Fibroblast of lung (primary cell): Measurements from ENCODE around the gene TANGO6. TPM values are rescaled to one million over a fixed set of nuclear protein-coding genes. Genes with fewer than 3 reads are reported as not detected.
A peak's percentile ranks its signal among the peaks of the same experiment; 100 is the strongest.

Experiments
- DNase-seq, 2 donors: peaks; one replicate each; pipeline versions ENCODE4 v3.0.0 to v3.0.0-alpha.2; 2010; ENCODE audit warnings: low read depth in 2 of 2
- H2AFZ ChIP-seq: 2 replicates; pipeline ENCODE4 v1.5.1; 2012; ENCODE audit warnings: low read length, control low read depth, inconsistent platforms
- H3K27ac ChIP-seq: 2 replicates; pipeline ENCODE4 v1.5.1; 2011; ENCODE audit warnings: low read length, control low read depth; ENCODE audit not compliant: insufficient read depth
- H3K27me3 ChIP-seq: 2 replicates; pipeline ENCODE4 v1.5.1; 2011; ENCODE audit warnings: mild to moderate bottlenecking, low read length; ENCODE audit not compliant: control insufficient read depth, insufficient read depth
- H3K36me3 ChIP-seq: 2 replicates; pipeline ENCODE4 v1.5.1; 2011; ENCODE audit warnings: low read length; ENCODE audit not compliant: control insufficient read depth, insufficient read depth
- H3K4me1 ChIP-seq: 2 replicates; pipeline ENCODE4 v1.5.1; 2011; ENCODE audit warnings: low read length; ENCODE audit not compliant: control insufficient read depth, insufficient read depth; ENCODE audit errors: extremely low read depth
- H3K4me2 ChIP-seq: 2 replicates; pipeline ENCODE4 v1.5.1; 2011; ENCODE audit warnings: low read length, control low read depth; ENCODE audit not compliant: insufficient read depth; ENCODE audit errors: extremely low read depth
- H3K4me3 ChIP-seq, 4 experiments: fragments of 200-600 bp in 1 of 4; sonication (generic) in 1 of 4; replicated peaks in 1 of 4; 2 replicates each; pipeline ENCODE4 v1.5.1; 2011 to 2016; ENCODE audit warnings: low read length in 4 of 4, low read depth in 3 of 4, mild to moderate bottlenecking in 3 of 4, control low read depth in 2 of 4, inconsistent platforms in 1 of 4, mixed read lengths in 1 of 4; ENCODE audit not compliant: insufficient read depth in 1 of 4; ENCODE audit errors: control extremely low read depth in 1 of 4
- H3K79me2 ChIP-seq: 2 replicates; pipeline ENCODE4 v1.5.1; 2012; ENCODE audit warnings: mild to moderate bottlenecking, low read length, inconsistent platforms; ENCODE audit not compliant: control insufficient read depth, insufficient read depth
- H3K9ac ChIP-seq: 2 replicates; pipeline ENCODE4 v1.5.1; 2011; ENCODE audit warnings: mild to moderate bottlenecking, low read length, control low read depth; ENCODE audit not compliant: insufficient read depth
- H3K9me3 ChIP-seq: 2 replicates; pipeline ENCODE4 v1.5.1; 2012; ENCODE audit warnings: low read depth, low read length; ENCODE audit not compliant: control insufficient read depth, insufficient read depth
- H4K20me1 ChIP-seq: 2 replicates; pipeline ENCODE4 v1.5.1; 2011; ENCODE audit warnings: low read length; ENCODE audit not compliant: control insufficient read depth, insufficient read depth; ENCODE audit errors: extremely low read depth
- EZH2 ChIP-seq: IDR thresholded peaks from 2 replicates; pipeline ENCODE4 v1.5.1; 2012; ENCODE audit warnings: low read length, control low read depth, mild to moderate bottlenecking; ENCODE audit errors: missing control alignments
- polyA plus RNA-seq, 2 donors: library from polyadenylated mRNA; depleted of rRNA in 1 of 2; stranded (reverse) in 1 of 2; unstranded in 1 of 2; fragments of >200 nt; gene quantifications; 2 replicates each; pipeline ENCODE4 v1.2.1, GENCODE V29; 2011 to 2012; ENCODE audit warnings: missing spikeins in 1 of 2
- total RNA-seq: library from RNA; depleted of rRNA; stranded (reverse); fragments of >200 nt; gene quantifications from 2 replicates; pipeline ENCODE4 v1.2.1, GENCODE V29; 2014
- TF ChIP-seq, protein P1 (sequence below), 2 donors: IDR thresholded peaks in 1 of 2; conservative IDR thresholded peaks in 1 of 2; 1 replicate in 1 of 2; 2 replicates in 1 of 2; pipeline ENCODE4 v1.5.1; 2011 to 2012; ENCODE audit warnings: low read length in 2 of 2, control low read depth in 1 of 2, inconsistent platforms in 1 of 2, low read depth in 1 of 2, mild to moderate bottlenecking in 1 of 2

TANGO6 gene
- total and polyA plus RNA-seq, 2 donors (not counting 1 experiment from before 2014, with no cell fraction given): 6.5 to 29.9 TPM

DNA sequence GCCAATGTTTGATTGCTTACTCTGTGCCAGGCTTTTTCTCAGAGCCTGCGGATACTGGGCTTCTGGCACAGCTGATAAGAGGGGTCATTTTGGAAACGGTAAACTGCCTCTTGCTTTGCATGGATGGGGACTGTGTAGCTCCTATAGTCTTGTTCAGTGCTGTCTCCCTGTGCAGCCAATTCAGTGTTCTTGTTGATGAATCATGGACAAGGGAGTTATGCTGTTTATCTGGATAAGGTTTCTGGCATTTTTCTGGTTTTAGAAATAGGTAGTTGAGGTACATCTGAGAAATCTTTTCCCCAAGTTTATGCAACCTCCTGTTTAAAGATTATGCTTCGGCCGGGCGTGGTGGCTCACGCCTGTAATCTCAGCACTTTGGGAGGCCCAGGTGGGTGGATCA is 16.7 kb upstream of the TANGO6 start:
- Histone ChIP-seq H3K4me2 (no peak overlapping the region), H3K36me3 (no peaks in the 10 kb centered on the region), H4K20me1 (no peaks in the 10 kb centered on the region), H3K4me1 (peaks cover 6% of the 10 kb centered on the region), H3K27ac (no peak overlapping the region), H3K79me2 (no peaks in the 10 kb centered on the region), H2AFZ (no peak overlapping the region), H3K4me3 (no peak overlapping the region), H3K9me3 (no peaks in the 10 kb centered on the region), H3K9ac (no peak overlapping the region), H3K27me3 (no peaks in the 10 kb centered on the region)
- no peak for TF ChIP-seq EZH2
- DNase-seq: peak in 1 of 2 donors; percentile 32

DNA sequence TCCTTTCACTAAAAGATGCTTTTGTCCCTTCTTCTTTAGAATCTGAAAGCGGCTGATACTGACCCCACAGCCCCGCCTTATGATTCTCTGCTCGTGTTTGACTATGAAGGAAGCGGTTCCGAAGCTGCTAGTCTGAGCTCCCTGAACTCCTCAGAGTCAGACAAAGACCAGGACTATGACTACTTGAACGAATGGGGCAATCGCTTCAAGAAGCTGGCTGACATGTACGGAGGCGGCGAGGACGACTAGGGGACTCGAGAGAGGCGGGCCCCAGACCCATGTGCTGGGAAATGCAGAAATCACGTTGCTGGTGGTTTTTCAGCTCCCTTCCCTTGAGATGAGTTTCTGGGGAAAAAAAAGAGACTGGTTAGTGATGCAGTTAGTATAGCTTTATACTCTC is 10.1 kb upstream of the TANGO6 start:
- no peaks in the 10 kb centered on the region for H4K20me1 ChIP-seq
- no peak overlapping the region for H2AFZ ChIP-seq
- H3K9ac ChIP-seq: no peak overlapping the region
- H3K4me1 ChIP-seq: no peaks in the 10 kb centered on the region
- no peaks in the 10 kb centered on the region for H3K36me3 ChIP-seq
- no peak for TF ChIP-seq EZH2
- TF ChIP-seq, protein P1, sequence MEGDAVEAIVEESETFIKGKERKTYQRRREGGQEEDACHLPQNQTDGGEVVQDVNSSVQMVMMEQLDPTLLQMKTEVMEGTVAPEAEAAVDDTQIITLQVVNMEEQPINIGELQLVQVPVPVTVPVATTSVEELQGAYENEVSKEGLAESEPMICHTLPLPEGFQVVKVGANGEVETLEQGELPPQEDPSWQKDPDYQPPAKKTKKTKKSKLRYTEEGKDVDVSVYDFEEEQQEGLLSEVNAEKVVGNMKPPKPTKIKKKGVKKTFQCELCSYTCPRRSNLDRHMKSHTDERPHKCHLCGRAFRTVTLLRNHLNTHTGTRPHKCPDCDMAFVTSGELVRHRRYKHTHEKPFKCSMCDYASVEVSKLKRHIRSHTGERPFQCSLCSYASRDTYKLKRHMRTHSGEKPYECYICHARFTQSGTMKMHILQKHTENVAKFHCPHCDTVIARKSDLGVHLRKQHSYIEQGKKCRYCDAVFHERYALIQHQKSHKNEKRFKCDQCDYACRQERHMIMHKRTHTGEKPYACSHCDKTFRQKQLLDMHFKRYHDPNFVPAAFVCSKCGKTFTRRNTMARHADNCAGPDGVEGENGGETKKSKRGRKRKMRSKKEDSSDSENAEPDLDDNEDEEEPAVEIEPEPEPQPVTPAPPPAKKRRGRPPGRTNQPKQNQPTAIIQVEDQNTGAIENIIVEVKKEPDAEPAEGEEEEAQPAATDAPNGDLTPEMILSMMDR (conservative IDR thresholded peaks at IDR 0.05 in 1 of 2, IDR thresholded peaks at IDR 0.05 in 1 of 2; ENCODE audit: low read depth in 1 of 2, low read length in 2 of 2): no peak
- H3K79me2 ChIP-seq: no peaks in the 10 kb centered on the region
- no peak overlapping the region for H3K27ac ChIP-seq
- H3K27me3 ChIP-seq: no peaks in the 10 kb centered on the region
- H3K9me3 ChIP-seq: no peaks in the 10 kb centered on the region
- no peak for DNase-seq
- no peak overlapping the region for H3K4me2 ChIP-seq
- H3K4me3 ChIP-seq: no peak overlapping the region

DNA sequence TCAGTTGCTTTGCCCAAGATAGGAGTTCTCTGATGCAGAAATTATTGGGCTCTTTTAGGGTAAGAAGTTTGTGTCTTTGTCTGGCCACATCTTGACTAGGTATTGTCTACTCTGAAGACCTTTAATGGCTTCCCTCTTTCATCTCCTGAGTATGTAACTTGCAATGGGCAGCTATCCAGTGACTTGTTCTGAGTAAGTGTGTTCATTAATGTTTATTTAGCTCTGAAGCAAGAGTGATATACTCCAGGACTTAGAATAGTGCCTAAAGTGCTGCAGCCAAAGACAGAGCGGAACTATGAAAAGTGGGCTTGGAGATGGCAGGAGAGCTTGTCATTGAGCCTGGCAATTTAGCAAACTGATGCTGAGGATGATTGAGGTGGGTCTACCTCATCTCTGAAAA is 8.8 kb upstream of the TANGO6 start:
- no peaks in the 10 kb centered on the region for H3K36me3 ChIP-seq
- TF ChIP-seq, protein P1 (conservative IDR thresholded peaks at IDR 0.05 in 1 of 2, IDR thresholded peaks at IDR 0.05 in 1 of 2; ENCODE audit: low read depth in 1 of 2, low read length in 2 of 2): no peak
- H3K4me2 ChIP-seq: no peak overlapping the region
- no peak for DNase-seq
- H3K9me3 ChIP-seq: no peaks in the 10 kb centered on the region
- H3K4me3 ChIP-seq: no peak overlapping the region
- H4K20me1 ChIP-seq: no peaks in the 10 kb centered on the region
- no peak overlapping the region for H3K9ac ChIP-seq
- H3K79me2 ChIP-seq: no peaks in the 10 kb centered on the region
- H2AFZ ChIP-seq: no peak overlapping the region
- H3K27me3 ChIP-seq: no peaks in the 10 kb centered on the region
- no peaks in the 10 kb centered on the region for H3K4me1 ChIP-seq
- H3K27ac ChIP-seq: no peak overlapping the region
